Choroid plexus epithelial cell (primary cell): ENCODE data around the gene MAP7.

Experiments used
- DNase-seq: peaks from one replicate; pipeline ENCODE4 v3.0.0-alpha.2; 2010; ENCODE audit warnings: low read depth
- H3K4me3 ChIP-seq: 2 replicates; pipeline ENCODE4 v1.5.1; 2011; ENCODE audit warnings: low read depth, mild to moderate bottlenecking, control low read depth, low read length, moderate library complexity
- TF ChIP-seq, protein P1 (sequence below): conservative IDR thresholded peaks from 2 replicates; pipeline ENCODE4 v1.5.1; 2011; ENCODE audit warnings: low read depth, mild to moderate bottlenecking, control low read depth, inconsistent platforms, low read length, moderate library complexity

The MAP7 gene

GRCh38 chr6:136549300-136550044, 750 bp downstream of the MAP7 start:
- TF ChIP-seq, protein P1, sequence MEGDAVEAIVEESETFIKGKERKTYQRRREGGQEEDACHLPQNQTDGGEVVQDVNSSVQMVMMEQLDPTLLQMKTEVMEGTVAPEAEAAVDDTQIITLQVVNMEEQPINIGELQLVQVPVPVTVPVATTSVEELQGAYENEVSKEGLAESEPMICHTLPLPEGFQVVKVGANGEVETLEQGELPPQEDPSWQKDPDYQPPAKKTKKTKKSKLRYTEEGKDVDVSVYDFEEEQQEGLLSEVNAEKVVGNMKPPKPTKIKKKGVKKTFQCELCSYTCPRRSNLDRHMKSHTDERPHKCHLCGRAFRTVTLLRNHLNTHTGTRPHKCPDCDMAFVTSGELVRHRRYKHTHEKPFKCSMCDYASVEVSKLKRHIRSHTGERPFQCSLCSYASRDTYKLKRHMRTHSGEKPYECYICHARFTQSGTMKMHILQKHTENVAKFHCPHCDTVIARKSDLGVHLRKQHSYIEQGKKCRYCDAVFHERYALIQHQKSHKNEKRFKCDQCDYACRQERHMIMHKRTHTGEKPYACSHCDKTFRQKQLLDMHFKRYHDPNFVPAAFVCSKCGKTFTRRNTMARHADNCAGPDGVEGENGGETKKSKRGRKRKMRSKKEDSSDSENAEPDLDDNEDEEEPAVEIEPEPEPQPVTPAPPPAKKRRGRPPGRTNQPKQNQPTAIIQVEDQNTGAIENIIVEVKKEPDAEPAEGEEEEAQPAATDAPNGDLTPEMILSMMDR, result no peak
- DNase-seq, result no peak
- peak overlapping the region; percentile 63 for H3K4me3 ChIP-seq

DNA sequence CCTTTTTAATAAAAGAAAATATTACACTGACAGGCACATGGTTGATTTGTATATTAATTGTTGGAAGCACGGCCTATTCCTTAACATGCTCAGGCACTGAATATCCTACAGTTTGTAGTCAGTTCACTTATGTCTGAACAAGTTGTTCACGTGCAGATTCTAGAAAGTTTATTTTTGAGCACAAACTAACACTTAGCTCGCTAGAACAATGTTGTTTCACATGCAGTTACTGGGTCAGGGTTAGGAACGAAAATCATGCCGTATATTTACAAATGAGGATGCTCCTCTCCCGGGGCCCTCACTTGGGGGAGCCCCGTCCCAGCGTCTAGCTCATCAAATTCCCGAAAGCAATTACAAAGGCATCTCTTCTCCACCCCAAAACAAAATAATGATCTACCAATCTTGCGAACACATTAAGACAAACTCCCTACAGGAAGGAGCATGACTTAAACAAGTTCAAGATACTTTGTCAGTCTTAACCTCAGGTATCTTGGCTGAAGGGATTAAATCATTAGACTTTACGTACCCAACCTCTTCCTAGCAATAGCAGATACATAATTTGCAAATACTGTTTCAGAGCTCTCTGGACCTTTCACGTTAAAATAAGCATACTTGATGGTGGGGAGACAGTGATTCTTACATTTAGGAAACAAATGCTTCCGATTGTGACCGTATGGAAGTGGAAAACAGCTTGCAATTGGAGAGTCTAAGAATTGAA, 1.5 kb downstream of the MAP7 start:
- TF ChIP-seq, protein P1, result no peak
- H3K4me3 ChIP-seq, result no peak overlapping the region
- DNase-seq, result no peak

GRCh38 chr6:136547871-136548270, 2.4 kb downstream of the MAP7 start:
- TF ChIP-seq, protein P1, result no peak
- DNase-seq, result no peak
- H3K4me3 ChIP-seq, result no peak overlapping the region

DNA sequence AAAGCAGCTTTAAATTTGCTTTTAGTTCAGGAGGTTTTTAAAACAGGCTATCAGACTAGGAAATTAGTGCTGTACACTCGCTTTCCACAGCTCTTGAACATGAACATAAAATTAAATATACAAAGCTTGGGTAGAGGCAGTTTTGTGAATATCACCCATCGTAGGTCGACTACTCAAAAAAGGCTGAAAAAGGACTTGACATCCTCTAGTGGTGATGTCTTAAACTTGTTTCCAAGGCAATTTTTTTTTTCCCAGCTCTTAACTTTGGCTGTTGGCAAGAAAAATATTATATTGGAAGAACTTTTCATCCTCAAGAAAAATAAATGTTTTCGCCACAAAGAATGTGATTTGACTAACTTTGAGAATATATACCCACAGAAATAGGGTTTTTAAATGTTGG, 2.9 kb downstream of the MAP7 start:
- no peak overlapping the region for H3K4me3 ChIP-seq
- peak; percentile 70 for DNase-seq
- TF ChIP-seq, protein P1, result peak; percentile 73

DNA sequence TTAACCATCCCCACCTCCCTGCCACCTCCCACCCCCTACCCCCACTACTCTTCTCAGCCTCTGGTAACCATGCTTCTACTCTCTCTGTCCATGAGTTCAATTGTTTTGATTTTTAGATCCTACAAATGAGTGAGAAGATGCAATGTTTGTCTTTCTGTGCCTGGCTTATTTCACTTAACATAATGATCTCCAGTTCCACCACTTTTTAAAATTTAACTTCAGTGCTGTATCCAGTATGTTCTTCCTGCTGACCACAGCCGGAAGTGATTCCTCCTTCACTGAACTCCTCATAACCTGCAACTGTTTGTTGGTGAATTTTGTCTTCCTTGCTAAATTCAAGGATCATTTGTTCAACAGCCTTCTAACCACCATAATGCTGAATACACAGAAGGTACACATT, 3.9 kb downstream of the MAP7 start:
- TF ChIP-seq, protein P1, result no peak
- no peak overlapping the region for H3K4me3 ChIP-seq
- no peak for DNase-seq

- TF ChIP-seq, protein P1, result no peak
- H3K4me3 ChIP-seq, result no peak overlapping the region
- no peak for DNase-seq
Measured at GRCh38 chr6:136544326-136544725, 5.9 kb downstream of the MAP7 start.
